ENCODE measurements around the gene SLC39A2.

SLC39A2 gene

GRCh38 chr14:20969336-20969735 is 29.8 kb upstream of the SLC39A2 start:
- no peak overlapping the region for H3K9ac ChIP-seq
- H2AFZ ChIP-seq (ENCODE audit: low read depth): no peak overlapping the region
- H3K27me3 ChIP-seq (ENCODE audit: insufficient read depth, low read depth): no peaks in the 10 kb centered on the region
- H3K36me3 ChIP-seq (ENCODE audit: insufficient read depth): no peaks in the 10 kb centered on the region
- H3K4me3 ChIP-seq (IDR thresholded peaks at IDR 0.05; ENCODE audit: insufficient read depth, low read depth, low read length): no peak overlapping the region
- H3K4me2 ChIP-seq: no peak overlapping the region
- no peak overlapping the region for H3K27ac ChIP-seq
- TF ChIP-seq CTCF (conservative IDR thresholded peaks at IDR 0.05; ENCODE audit: low read depth, low read length): no peak
- no peaks in the 10 kb centered on the region for H4K20me1 ChIP-seq (ENCODE audit: insufficient read depth)
- no peaks in the 10 kb centered on the region for H3K79me2 ChIP-seq (ENCODE audit: insufficient read depth, low read depth)
- peaks cover 11% of the 10 kb centered on the region for H3K4me1 ChIP-seq (ENCODE audit: low read depth, poor library complexity, severe bottlenecking)

GRCh38 chr14:20970647-20970982 is 28.5 kb upstream of the SLC39A2 start:
- Histone ChIP-seq H3K27me3 (ENCODE audit: insufficient read depth, low read depth) (no peaks in the 10 kb centered on the region), H3K9ac (peak overlapping the region; percentile 56; the same call in 1 of the 2 replicates), H3K4me1 (ENCODE audit: low read depth, poor library complexity, severe bottlenecking) (peaks cover 11% of the 10 kb centered on the region), H3K4me3 (IDR thresholded peaks at IDR 0.05; ENCODE audit: insufficient read depth, low read depth, low read length) (no peak overlapping the region), H3K4me2 (peak overlapping the region; percentile 44), H4K20me1 (ENCODE audit: insufficient read depth) (no peaks in the 10 kb centered on the region), H3K79me2 (ENCODE audit: insufficient read depth, low read depth) (no peaks in the 10 kb centered on the region), H2AFZ (ENCODE audit: low read depth) (peak overlapping the region; percentile 93), H3K27ac (no peak overlapping the region), H3K36me3 (ENCODE audit: insufficient read depth) (no peaks in the 10 kb centered on the region)
- no peak for TF ChIP-seq CTCF (conservative IDR thresholded peaks at IDR 0.05; ENCODE audit: low read depth, low read length)

- peak; percentile 73 for TF ChIP-seq CTCF (conservative IDR thresholded peaks at IDR 0.05; ENCODE audit: low read depth, low read length)
- Histone ChIP-seq H3K9ac (peak overlapping the region; percentile 56; the same call in 1 of the 2 replicates), H3K4me2 (peak overlapping the region; percentile 44), H3K4me3 (IDR thresholded peaks at IDR 0.05; ENCODE audit: insufficient read depth, low read depth, low read length) (no peak overlapping the region), H3K79me2 (ENCODE audit: insufficient read depth, low read depth) (no peaks in the 10 kb centered on the region), H2AFZ (ENCODE audit: low read depth) (peak overlapping the region; percentile 93), H3K27ac (no peak overlapping the region), H3K4me1 (ENCODE audit: low read depth, poor library complexity, severe bottlenecking) (peaks cover 11% of the 10 kb centered on the region), H3K27me3 (ENCODE audit: insufficient read depth, low read depth) (no peaks in the 10 kb centered on the region), H3K36me3 (ENCODE audit: insufficient read depth) (no peaks in the 10 kb centered on the region), H4K20me1 (ENCODE audit: insufficient read depth) (no peaks in the 10 kb centered on the region)
Observed at GRCh38 chr14:20970983-20971704, 27.9 kb upstream of the SLC39A2 start.

GRCh38 chr14:20971705-20972021 is 27.4 kb upstream of the SLC39A2 start:
- no peak for TF ChIP-seq CTCF (conservative IDR thresholded peaks at IDR 0.05; ENCODE audit: low read depth, low read length)
- peak overlapping the region; percentile 44; the same call in 1 of the 2 replicates for H3K4me2 ChIP-seq
- no peaks in the 10 kb centered on the region for H3K79me2 ChIP-seq (ENCODE audit: insufficient read depth, low read depth)
- H3K4me3 ChIP-seq (IDR thresholded peaks at IDR 0.05; ENCODE audit: insufficient read depth, low read depth, low read length): no peak overlapping the region
- no peaks in the 10 kb centered on the region for H3K27me3 ChIP-seq (ENCODE audit: insufficient read depth, low read depth)
- no peaks in the 10 kb centered on the region for H3K36me3 ChIP-seq (ENCODE audit: insufficient read depth)
- H3K4me1 ChIP-seq (ENCODE audit: low read depth, poor library complexity, severe bottlenecking): peaks cover 11% of the 10 kb centered on the region
- H3K27ac ChIP-seq: no peak overlapping the region
- peak overlapping the region; percentile 93 for H2AFZ ChIP-seq (ENCODE audit: low read depth)
- no peak overlapping the region for H3K9ac ChIP-seq
- no peaks in the 10 kb centered on the region for H4K20me1 ChIP-seq (ENCODE audit: insufficient read depth)

Data from KMS-11 (cell line).